HEK293 (cell line): ENCODE data around the gene NEURL4.
A peak's percentile ranks its signal among the peaks of the same experiment; 100 is the strongest.

ENCODE experiments used
- CTCF ChIA-PET: fragments of 350-600 bp; formaldehyde crosslinking; extraction: SDS; loops from one replicate; lab custom pipeline; 2021; ENCODE audit warnings: antibody characterized with exemption; lab: Yijun Ruan, JAX
- POLR2A ChIA-PET: fragments of 300-600 bp; formaldehyde crosslinking; extraction: SDS; loops from one replicate; lab custom pipeline; 2020; ENCODE audit warnings: antibody characterized with exemption, inconsistent platforms; lab: Yijun Ruan, JAX
- H3K27ac ChIP-seq: fragments of 200-500 bp; sonication (Bioruptor generic); 2 replicates; pipeline ENCODE4 v1.5.1; 2014; ENCODE audit warnings: low read depth, low read length, control low read depth, inconsistent platforms; ENCODE audit errors: extremely low read depth
- H3K36me3 ChIP-seq, 2 experiments: fragments of 200-500 bp in 1 of 2; sonication (Bioruptor generic) in 1 of 2; 1 replicate in 1 of 2; 2 replicates in 1 of 2; pipeline ENCODE4 v1.5.1; 2014 to 2017; ENCODE audit warnings: inconsistent platforms in 2 of 2, low read length in 2 of 2; ENCODE audit not compliant: control insufficient read depth in 2 of 2, insufficient read depth in 1 of 2
- H3K4me1 ChIP-seq: fragments of 200-500 bp; sonication (Bioruptor generic); 2 replicates; pipeline ENCODE4 v1.5.1; 2014; ENCODE audit warnings: mild to moderate bottlenecking, low read length, inconsistent platforms; ENCODE audit not compliant: control insufficient read depth, insufficient read depth
- H3K4me3 ChIP-seq: 2 replicates; pipeline ENCODE4 v1.5.1; 2011; ENCODE audit warnings: low read depth, mild to moderate bottlenecking, control low read depth, low read length, moderate library complexity
- H3K9me3 ChIP-seq: fragments of 200-500 bp; sonication (Bioruptor generic); 2 replicates; pipeline ENCODE4 v1.5.1; 2014; ENCODE audit warnings: low read depth, low read length, inconsistent platforms; ENCODE audit not compliant: control insufficient read depth, insufficient read depth
- PBX3 ChIP-seq: sonication (generic); formaldehyde crosslinking; IDR thresholded peaks from 2 replicates; pipeline ENCODE4 v1.8.1; 2022; ENCODE audit warnings: mild to moderate bottlenecking, moderate library complexity, missing genetic modification reagents
- REPIN1 ChIP-seq: fragments of 450-650 bp; formaldehyde crosslinking; IDR thresholded peaks from 2 replicates; pipeline ENCODE4 v1.5.1; 2017; ENCODE audit warnings: missing biosample characterization, missing genetic modification characterization, low read depth
- SP2 ChIP-seq: fragments of 450-650 bp; formaldehyde crosslinking; IDR thresholded peaks from 2 replicates; pipeline ENCODE4 v1.5.1; 2016; ENCODE audit warnings: missing biosample characterization, missing genetic modification characterization
- TSHZ1 ChIP-seq: fragments of 450-650 bp; formaldehyde crosslinking; IDR thresholded peaks from 2 replicates; pipeline ENCODE4 v1.5.1; 2016; ENCODE audit warnings: missing biosample characterization, missing genetic modification characterization, borderline replicate concordance
- ZBTB48 ChIP-seq: fragments of 450-650 bp; formaldehyde crosslinking; IDR thresholded peaks from 2 replicates; pipeline ENCODE4 v1.5.1; 2016; ENCODE audit warnings: missing biosample characterization, missing genetic modification characterization
- ZBTB49 ChIP-seq: fragments of 450-650 bp; formaldehyde crosslinking; IDR thresholded peaks from 2 replicates; pipeline ENCODE4 v1.5.1; 2016; ENCODE audit warnings: missing biosample characterization, missing genetic modification characterization, low read depth
- ZNF112 ChIP-seq: fragments of 450-650 bp; formaldehyde crosslinking; IDR thresholded peaks from 2 replicates; pipeline ENCODE4 v1.5.0; 2017; ENCODE audit warnings: missing biosample characterization, missing genetic modification characterization
- ZNF155 ChIP-seq: fragments of 450-650 bp; formaldehyde crosslinking; IDR thresholded peaks from 2 replicates; pipeline ENCODE4 v1.5.1; 2016; ENCODE audit warnings: missing biosample characterization, missing genetic modification characterization
- ZNF157 ChIP-seq: fragments of 450-650 bp; formaldehyde crosslinking; IDR thresholded peaks from 2 replicates; pipeline ENCODE4 v1.5.1; 2016; ENCODE audit warnings: missing biosample characterization, missing genetic modification characterization
- ZNF174 ChIP-seq: fragments of 450-650 bp; formaldehyde crosslinking; IDR thresholded peaks from 2 replicates; pipeline ENCODE4 v1.5.0; 2017; ENCODE audit warnings: missing biosample characterization, mild to moderate bottlenecking, missing genetic modification characterization
- ZNF184 ChIP-seq: fragments of 450-650 bp; IDR thresholded peaks from 2 replicates; pipeline ENCODE4 v1.5.1; 2018; ENCODE audit warnings: missing biosample characterization, mild to moderate bottlenecking, missing genetic modification characterization
- ZNF239 ChIP-seq: fragments of 450-650 bp; formaldehyde crosslinking; IDR thresholded peaks from 2 replicates; pipeline ENCODE4 v1.5.1; 2016; ENCODE audit warnings: missing biosample characterization, missing genetic modification characterization
- ZNF248 ChIP-seq: fragments of 450-650 bp; formaldehyde crosslinking; IDR thresholded peaks from 2 replicates; pipeline ENCODE4 v1.5.1; 2017; ENCODE audit warnings: missing biosample characterization, missing genetic modification characterization
- ZNF302 ChIP-seq: fragments of 450-650 bp; formaldehyde crosslinking; IDR thresholded peaks from 2 replicates; pipeline ENCODE4 v1.5.1; 2016; ENCODE audit warnings: missing biosample characterization, missing genetic modification characterization, low read depth
- ZNF350 ChIP-seq: fragments of 450-650 bp; formaldehyde crosslinking; IDR thresholded peaks from 2 replicates; pipeline ENCODE4 v1.5.0; 2017; ENCODE audit warnings: missing biosample characterization, mild to moderate bottlenecking, missing genetic modification characterization
- ZNF423 ChIP-seq: fragments of 450-650 bp; formaldehyde crosslinking; IDR thresholded peaks from 2 replicates; pipeline ENCODE4 v1.5.1; 2016; ENCODE audit warnings: missing biosample characterization, missing genetic modification characterization
- ZNF521 ChIP-seq: fragments of 450-650 bp; formaldehyde crosslinking; IDR thresholded peaks from 2 replicates; pipeline ENCODE4 v1.5.1; 2017; ENCODE audit warnings: missing biosample characterization, mild to moderate bottlenecking, missing genetic modification characterization
- ZNF626 ChIP-seq: fragments of 450-650 bp; sonication (Bioruptor Pico); formaldehyde crosslinking; IDR thresholded peaks from 2 replicates; pipeline ENCODE4 v1.5.1; 2018; ENCODE audit warnings: missing biosample characterization, missing genetic modification characterization, inconsistent platforms
- ZNF692 ChIP-seq: fragments of 450-650 bp; formaldehyde crosslinking; IDR thresholded peaks from 2 replicates; pipeline ENCODE4 v1.5.1; 2016; ENCODE audit warnings: missing biosample characterization, missing genetic modification characterization
- ZNF701 ChIP-seq: fragments of 450-650 bp; formaldehyde crosslinking; IDR thresholded peaks from 2 replicates; pipeline ENCODE4 v1.5.1; 2016; ENCODE audit warnings: missing biosample characterization, missing genetic modification characterization
- ZNF707 ChIP-seq: fragments of 450-650 bp; formaldehyde crosslinking; IDR thresholded peaks from 2 replicates; pipeline ENCODE4 v1.5.1; 2016; ENCODE audit warnings: missing biosample characterization, missing genetic modification characterization
- ZNF791 ChIP-seq: fragments of 450-650 bp; formaldehyde crosslinking; IDR thresholded peaks from 2 replicates; pipeline ENCODE4 v1.5.1; 2016; ENCODE audit warnings: missing biosample characterization, missing genetic modification characterization
- ZNF792 ChIP-seq: fragments of 450-650 bp; formaldehyde crosslinking; IDR thresholded peaks from 2 replicates; pipeline ENCODE4 v1.5.1; 2016; ENCODE audit warnings: missing biosample characterization, missing genetic modification characterization

Gene NEURL4

GRCh38 chr17:7332111-7332510, 3.0 kb upstream of the NEURL4 start:
- ChIA-PET CTCF (no interaction called here), POLR2A (no interaction called here)
- H3K27ac ChIP-seq: no peak overlapping the region
- peaks cover 0 to 2% of the 10 kb centered on the region in 2 experiments; a peak in 1 of 3 replicates for H3K36me3 ChIP-seq
- TF ChIP-seq REPIN1 (tag by site-specific recombination): no peak
- H3K4me3 ChIP-seq: no peak overlapping the region
- H3K9me3 ChIP-seq: no peaks in the 10 kb centered on the region
- H3K4me1 ChIP-seq: peaks cover 9% of the 10 kb centered on the region

GRCh38 chr17:7330638-7331015, 1.5 kb upstream of the NEURL4 start:
- ChIA-PET CTCF (interaction anchor here (0.6 to 2.8 kb wide), 4 partner anchors 13 to 67 kb away, joined by 4 to 29 read pairs (median 10); no protein-coding TSS in a partner anchor), POLR2A (interaction anchor here (1.8 to 2.9 kb wide), 5 partner anchors 13 to 356 kb away, joined by 13 to 42 read pairs (median 22); partner anchors contain the start of genes GPS2, POLR2A and TP53)
- Histone ChIP-seq H3K27ac (peak overlapping the region; percentile 35; the same call in 1 of the 2 replicates), H3K9me3 (no peaks in the 10 kb centered on the region), H3K36me3 (peaks cover 3 to 17% of the 10 kb centered on the region in 2 experiments; a peak in 2 of 3 replicates), H3K4me3 (peak overlapping the region; percentile 64; the same call in 1 of the 2 replicates), H3K4me1 (peaks cover 9% of the 10 kb centered on the region)
- 0 out of 2 replicates have a peak, but pooled peaks have one; percentile 16 for TF ChIP-seq ZNF423
- 0 out of 2 replicates have a peak, but pooled peaks have one; percentile 8 for TF ChIP-seq ZNF692 (tag by site-specific recombination)
- no peak for TF ChIP-seq ZNF626 (tag by site-specific recombination)
- no peak for TF ChIP-seq ZNF791

GRCh38 chr17:7329997-7330637, 982 bp upstream of the NEURL4 start:
- peaks cover 9% of the 10 kb centered on the region for H3K4me1 ChIP-seq
- ChIA-PET CTCF (interaction anchor here (0.6 to 2.8 kb wide), 15 partner anchors 14 to 365 kb away, joined by 3 to 29 read pairs (median 4); partner anchors contain the start of genes FXR2, GPS2, NLGN2 and TMEM95), POLR2A (interaction anchor here (0.6 to 2.9 kb wide), 37 partner anchors 8 to 918 kb away, joined by 3 to 42 read pairs (median 6); partner anchors contain the start of genes ACADVL, CTC1, DLG4 and DVL2)
- peaks cover 7 to 22% of the 10 kb centered on the region in 2 experiments; a peak in 2 of 3 replicates for H3K36me3 ChIP-seq
- H3K9me3 ChIP-seq: no peaks in the 10 kb centered on the region
- H3K27ac ChIP-seq: peak overlapping the region; percentile 86
- peak overlapping the region; percentile 64 for H3K4me3 ChIP-seq
- TF ChIP-seq ZNF184 (tag by site-specific recombination) (no peak), SP2 (tag by site-specific recombination) (peak; percentile 73), ZNF707 (tag by site-specific recombination) (no peak), ZNF792 (tag by site-specific recombination) (no peak), ZNF302 (tag by site-specific recombination) (no peak), ZNF239 (no peak), ZBTB49 (tag by site-specific recombination) (no peak), ZNF112 (tag by site-specific recombination) (no peak), ZBTB48 (tag by site-specific recombination) (no peak), TSHZ1 (tag by site-specific recombination) (no peak), ZNF701 (tag by site-specific recombination) (no peak), ZNF155 (no peak), ZNF248 (tag by site-specific recombination) (no peak), ZNF350 (tag by site-specific recombination) (no peak), PBX3 (CRISPR knock-in tag) (no peak), ZNF157 (tag by site-specific recombination) (no peak), ZNF521 (tag by site-specific recombination) (no peak), ZNF174 (tag by site-specific recombination) (no peak)
